ENCODE results near the gene EIF4E2.

DNA sequence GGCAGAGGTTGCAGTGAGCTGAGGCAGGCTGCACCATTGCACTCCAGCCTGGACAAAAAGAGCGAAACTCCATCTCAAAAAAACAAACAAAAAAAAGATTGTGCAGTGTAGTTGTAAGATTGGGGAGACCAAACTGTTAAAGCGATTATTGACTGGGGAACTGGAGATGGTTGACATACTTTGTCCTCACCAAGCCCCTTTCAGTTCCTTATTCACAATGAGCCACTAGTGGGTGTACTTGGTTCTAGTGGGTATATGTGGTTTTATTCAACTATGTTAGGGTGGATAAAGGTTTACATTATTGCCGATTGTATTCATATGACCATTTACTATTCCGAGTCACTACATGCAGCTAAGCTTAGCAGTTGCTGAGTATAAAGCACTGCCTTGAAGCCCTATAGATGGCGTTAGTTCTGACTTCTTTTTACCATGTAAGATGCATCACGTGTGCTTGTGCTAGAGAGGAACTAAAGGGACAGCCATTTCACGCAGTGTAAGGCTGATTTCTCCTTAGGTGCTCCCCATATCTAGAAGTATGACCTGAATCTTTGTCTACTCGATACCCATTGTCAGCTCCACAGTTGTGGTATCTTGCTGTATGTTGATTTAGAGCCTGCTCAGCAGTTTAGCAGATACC lies 12.1 kb downstream of the EIF4E2 start:
- TF ChIP-seq EZH2phosphoT487 (IDR thresholded peaks at IDR 0.05; ENCODE audit: low read depth, severe bottlenecking, unreplicated experiment): no peak
- TF ChIP-seq, protein P1, sequence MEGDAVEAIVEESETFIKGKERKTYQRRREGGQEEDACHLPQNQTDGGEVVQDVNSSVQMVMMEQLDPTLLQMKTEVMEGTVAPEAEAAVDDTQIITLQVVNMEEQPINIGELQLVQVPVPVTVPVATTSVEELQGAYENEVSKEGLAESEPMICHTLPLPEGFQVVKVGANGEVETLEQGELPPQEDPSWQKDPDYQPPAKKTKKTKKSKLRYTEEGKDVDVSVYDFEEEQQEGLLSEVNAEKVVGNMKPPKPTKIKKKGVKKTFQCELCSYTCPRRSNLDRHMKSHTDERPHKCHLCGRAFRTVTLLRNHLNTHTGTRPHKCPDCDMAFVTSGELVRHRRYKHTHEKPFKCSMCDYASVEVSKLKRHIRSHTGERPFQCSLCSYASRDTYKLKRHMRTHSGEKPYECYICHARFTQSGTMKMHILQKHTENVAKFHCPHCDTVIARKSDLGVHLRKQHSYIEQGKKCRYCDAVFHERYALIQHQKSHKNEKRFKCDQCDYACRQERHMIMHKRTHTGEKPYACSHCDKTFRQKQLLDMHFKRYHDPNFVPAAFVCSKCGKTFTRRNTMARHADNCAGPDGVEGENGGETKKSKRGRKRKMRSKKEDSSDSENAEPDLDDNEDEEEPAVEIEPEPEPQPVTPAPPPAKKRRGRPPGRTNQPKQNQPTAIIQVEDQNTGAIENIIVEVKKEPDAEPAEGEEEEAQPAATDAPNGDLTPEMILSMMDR (IDR thresholded peaks at IDR 0.05; ENCODE audit: poor library complexity): no peak

Data from hepatocyte (in vitro differentiated cells).